ENCODE measurements around the gene PAM16. TPM values are rescaled to one million over a fixed set of nuclear protein-coding genes. Genes with fewer than 3 reads are reported as not detected.
"Not testable (repeated sequence)": the region's sequence is repeated elsewhere in the genome, so short reads cannot be mapped to it uniquely, and the experiment has no call there.

PAM16 gene
- total RNA-seq (2014; rRNA removed; shearing (Covaris generic); ENCODE audit: low replicate concordance) = 65.6 and 126 TPM in 2 replicates

DNA sequence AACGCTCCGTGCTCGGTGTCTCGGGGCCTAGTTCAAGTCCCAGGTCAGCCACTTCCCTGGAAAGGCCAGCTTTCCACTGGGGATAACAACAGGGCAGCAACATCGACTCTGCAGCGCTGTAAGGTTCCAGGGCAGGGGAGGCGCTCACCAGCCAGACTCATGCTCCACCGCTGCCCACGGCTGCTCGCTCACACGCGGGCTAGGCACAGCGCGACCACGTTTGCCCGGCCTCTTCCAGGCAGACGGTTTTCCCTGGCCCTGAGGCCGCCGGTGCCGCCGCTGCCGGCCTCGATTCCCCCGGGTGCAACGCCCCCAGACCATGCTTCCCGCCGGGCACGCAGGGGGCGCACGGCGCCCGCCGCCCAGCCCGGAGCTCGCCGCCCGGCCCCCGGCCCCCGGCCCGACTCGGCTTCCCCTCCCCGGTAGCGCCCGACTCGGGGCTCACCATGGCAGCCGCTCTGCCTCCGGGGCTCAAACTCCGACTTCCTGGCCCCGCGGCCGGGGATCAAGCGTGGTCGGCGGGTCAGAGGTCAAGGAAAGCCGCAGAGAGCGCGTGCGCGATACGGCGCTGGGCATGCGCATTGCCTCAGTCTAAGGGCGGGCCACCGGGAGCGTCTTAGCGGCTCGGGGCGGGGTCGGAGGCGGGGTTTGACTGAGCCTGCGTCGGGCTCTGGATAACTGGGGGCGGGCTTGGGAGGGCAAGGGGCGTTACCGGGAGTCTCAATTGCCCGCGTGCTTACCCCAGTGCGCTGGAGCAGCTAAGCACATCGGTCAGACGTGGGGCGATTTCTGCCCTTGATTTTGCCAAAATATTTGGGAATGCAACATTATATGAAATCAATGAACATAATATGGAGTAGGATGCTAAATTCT is at the start of gene PAM16:
Gene PAM16 (minus strand): TSS at position 535 of the 873 bp plus-strand sequence. CDS start 87 bp downstream, at position 448.
- peak; percentile 98 for DNase-seq
- H4K20me1 ChIP-seq (ENCODE audit: insufficient read depth, low read depth, low read length) = peaks cover 7% of the 10 kb centered on the region; the same call in 1 of the 2 replicates
- H3K9ac ChIP-seq (ENCODE audit: low read length) = peak within 1 kb of the TSS; percentile 99
- peak within 1 kb of the TSS; percentile 63; the same call in 1 of the 2 replicates for H2AFZ ChIP-seq (ENCODE audit: low read length)
- no peaks in the 10 kb centered on the region for H3K27me3 ChIP-seq (ENCODE audit: low read length)
- no peaks in the 10 kb centered on the region for H3K9me2 ChIP-seq (replicated peaks; ENCODE audit: insufficient read depth, low read length)
- H3K36me3 ChIP-seq (ENCODE audit: insufficient read depth, low read length) = peaks cover 19% of the 10 kb centered on the region; the same call in 1 of the 2 replicates
- H3K27ac ChIP-seq (ENCODE audit: low read length) = peak within 1 kb of the TSS; percentile 71
- peak within 1 kb of the TSS; percentile 100 for H3K4me3 ChIP-seq (ENCODE audit: low read length)
- peaks cover 46% of the 10 kb centered on the region for H3K79me2 ChIP-seq (ENCODE audit: low read length)
- no peaks in the 10 kb centered on the region for H3K9me3 ChIP-seq (ENCODE audit: low read length)
- H3K4me1 ChIP-seq (ENCODE audit: low read length) = peaks cover 20% of the 10 kb centered on the region
- H3K4me2 ChIP-seq (ENCODE audit: low read depth, low read length, poor library complexity, severe bottlenecking) = peak within 1 kb of the TSS; percentile 76

DNA sequence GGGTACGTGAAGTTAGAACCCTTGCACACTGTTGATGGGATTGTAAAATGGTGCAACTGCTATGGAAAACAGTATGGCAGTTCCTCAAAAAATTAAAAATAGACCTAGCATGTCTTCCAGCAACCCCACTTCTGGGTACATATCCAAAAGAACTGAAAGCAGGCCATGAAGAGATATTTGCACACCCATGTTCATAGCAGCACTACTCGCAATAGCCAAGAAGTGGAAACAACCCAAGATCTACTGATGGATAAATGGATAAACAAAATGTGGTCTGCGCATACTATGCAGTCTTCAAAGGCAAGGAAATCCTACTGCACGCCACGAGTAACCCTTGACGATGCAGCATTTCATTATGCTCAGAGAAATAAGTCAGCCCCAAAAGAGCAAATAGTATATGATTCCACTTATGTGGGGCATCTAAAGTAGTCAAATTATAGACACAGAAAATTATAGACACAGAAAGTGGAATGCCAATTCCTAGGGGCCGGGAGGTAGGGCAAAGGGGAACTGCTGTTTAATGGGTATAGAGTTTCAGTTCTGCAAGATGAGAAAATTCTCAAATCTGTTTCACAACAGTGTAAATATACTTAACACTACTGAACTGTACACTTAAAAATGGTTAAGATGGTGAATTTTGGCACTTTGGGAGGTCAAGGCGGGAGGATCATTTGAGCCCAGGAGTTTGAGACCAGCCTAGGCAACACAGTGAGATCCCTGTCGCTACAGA is 48.0 kb upstream of the PAM16 start:
- Histone ChIP-seq H3K9me2 (replicated peaks; ENCODE audit: insufficient read depth, low read length) (no peaks in the 10 kb centered on the region), H3K9me3 (ENCODE audit: low read length) (no peaks in the 10 kb centered on the region), H3K79me2 (ENCODE audit: low read length) (0 out of 2 replicates have a peak, but pooled peaks cover 8% of the 10 kb centered on the region), H3K4me2 (ENCODE audit: low read depth, low read length, poor library complexity, severe bottlenecking) (no peak overlapping the region), H3K27me3 (ENCODE audit: low read length) (no peaks in the 10 kb centered on the region), H4K20me1 (ENCODE audit: insufficient read depth, low read depth, low read length) (no peaks in the 10 kb centered on the region), H3K36me3 (ENCODE audit: insufficient read depth, low read length) (peaks cover 9% of the 10 kb centered on the region; the same call in 1 of the 2 replicates), H3K4me3 (ENCODE audit: low read length) (no peak overlapping the region), H3K4me1 (ENCODE audit: low read length) (peaks cover 14% of the 10 kb centered on the region), H2AFZ (ENCODE audit: low read length) (no peak overlapping the region), H3K27ac (ENCODE audit: low read length) (no peak overlapping the region), H3K9ac (ENCODE audit: low read length) (no peak overlapping the region)
- DNase-seq = peak; percentile 41

DNA sequence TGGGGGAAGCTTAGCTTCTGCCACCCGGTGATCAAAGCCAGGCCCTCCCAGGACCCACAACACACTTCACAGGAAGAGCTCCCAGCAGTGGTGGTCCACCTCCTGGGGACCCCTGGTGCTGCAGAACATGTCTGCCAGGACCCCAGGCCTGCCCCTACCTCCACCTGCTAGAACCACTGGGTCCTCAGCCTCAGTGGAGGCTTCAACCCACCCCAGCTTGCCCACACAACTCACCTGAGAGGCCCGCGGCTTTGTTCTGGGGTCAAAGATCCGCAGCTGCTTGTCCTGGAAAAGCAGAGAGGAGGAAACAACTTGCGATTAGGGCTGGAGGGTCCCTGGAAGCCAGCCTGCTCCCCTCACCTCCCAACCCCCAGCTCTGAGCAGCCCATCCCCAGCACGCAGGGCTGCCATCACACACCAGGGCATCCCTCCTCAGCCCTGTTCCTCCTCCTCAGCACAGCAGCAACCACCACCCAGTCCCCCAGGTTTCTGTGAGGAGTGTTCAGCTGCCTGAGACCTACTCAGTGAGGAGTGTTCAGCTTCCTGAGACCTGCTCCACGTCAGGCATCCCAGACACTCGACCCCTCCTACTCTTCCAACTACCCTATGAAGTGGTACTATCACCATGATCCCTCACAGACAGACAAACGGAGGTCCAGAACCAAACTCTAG is 44.1 kb upstream of the PAM16 start:
- Histone ChIP-seq H3K36me3 (ENCODE audit: insufficient read depth, low read length) (peaks cover 9% of the 10 kb centered on the region; the same call in 1 of the 2 replicates), H4K20me1 (ENCODE audit: insufficient read depth, low read depth, low read length) (no peaks in the 10 kb centered on the region), H3K4me2 (ENCODE audit: low read depth, low read length, poor library complexity, severe bottlenecking) (no peak overlapping the region), H3K9me3 (ENCODE audit: low read length) (no peaks in the 10 kb centered on the region), H3K9me2 (replicated peaks; ENCODE audit: insufficient read depth, low read length) (no peaks in the 10 kb centered on the region), H3K4me3 (ENCODE audit: low read length) (no peak overlapping the region), H3K4me1 (ENCODE audit: low read length) (no peaks in the 10 kb centered on the region), H3K27me3 (ENCODE audit: low read length) (no peaks in the 10 kb centered on the region), H3K9ac (ENCODE audit: low read length) (no peak overlapping the region), H3K79me2 (ENCODE audit: low read length) (0 out of 2 replicates have a peak, but pooled peaks cover 2% of the 10 kb centered on the region), H2AFZ (ENCODE audit: low read length) (no peak overlapping the region), H3K27ac (ENCODE audit: low read length) (no peak overlapping the region)
- DNase-seq = peak; percentile 37

DNA sequence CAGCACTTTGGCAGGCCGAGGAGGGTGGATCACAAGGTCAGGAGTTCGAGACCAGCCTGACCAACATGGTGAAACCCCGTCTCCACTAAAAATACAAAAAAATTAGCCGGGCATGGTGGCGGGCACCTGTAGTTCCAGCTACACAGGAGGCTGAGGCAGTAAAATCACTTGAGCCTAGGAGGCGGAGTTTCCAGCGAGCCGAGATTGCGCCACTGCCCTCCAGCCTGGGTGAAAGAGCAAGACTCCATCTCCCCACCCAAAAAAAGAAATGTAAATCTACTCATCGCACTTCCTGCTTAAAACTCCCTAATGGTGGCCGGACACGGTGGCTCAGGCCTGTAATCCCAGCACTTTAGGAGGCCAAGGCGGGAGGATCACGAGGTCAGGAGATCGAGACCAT is 42.7 kb upstream of the PAM16 start:
- not testable (repeated sequence) for H3K4me3 ChIP-seq (ENCODE audit: low read length)

GRCh38 chr16:4393240-4393600 is 42.1 kb upstream of the PAM16 start:
- Histone ChIP-seq H3K4me1 (ENCODE audit: low read length) (no peaks in the 10 kb centered on the region), H3K9ac (ENCODE audit: low read length) (no peak overlapping the region), H3K27me3 (ENCODE audit: low read length) (no peaks in the 10 kb centered on the region), H3K4me3 (ENCODE audit: low read length) (no peak overlapping the region), H3K4me2 (ENCODE audit: low read depth, low read length, poor library complexity, severe bottlenecking) (no peak overlapping the region), H3K36me3 (ENCODE audit: insufficient read depth, low read length) (no peaks in the 10 kb centered on the region), H3K79me2 (ENCODE audit: low read length) (no peaks in the 10 kb centered on the region), H4K20me1 (ENCODE audit: insufficient read depth, low read depth, low read length) (no peaks in the 10 kb centered on the region), H2AFZ (ENCODE audit: low read length) (no peak overlapping the region), H3K9me2 (replicated peaks; ENCODE audit: insufficient read depth, low read length) (no peaks in the 10 kb centered on the region), H3K27ac (ENCODE audit: low read length) (no peak overlapping the region), H3K9me3 (ENCODE audit: low read length) (no peaks in the 10 kb centered on the region)
- no peak for DNase-seq

More for the DNA sequence above, 42.7 kb upstream of the PAM16 start:
- not testable (repeated sequence) for H3K9me3 ChIP-seq (ENCODE audit: low read length); H3K4me2 ChIP-seq (ENCODE audit: low read depth, low read length, poor library complexity, severe bottlenecking); H3K9ac ChIP-seq (ENCODE audit: low read length); H3K27ac ChIP-seq (ENCODE audit: low read length); DNase-seq; H3K79me2 ChIP-seq (ENCODE audit: low read length); H4K20me1 ChIP-seq (ENCODE audit: insufficient read depth, low read depth, low read length); H3K27me3 ChIP-seq (ENCODE audit: low read length); H3K4me1 ChIP-seq (ENCODE audit: low read length); H3K36me3 ChIP-seq (ENCODE audit: insufficient read depth, low read length); H3K9me2 ChIP-seq (replicated peaks; ENCODE audit: insufficient read depth, low read length); H2AFZ ChIP-seq (ENCODE audit: low read length)

GRCh38 chr16:4392382-4393239 is 41.5 kb upstream of the PAM16 start:
- no peak overlapping the region for H3K27ac ChIP-seq (ENCODE audit: low read length)
- no peaks in the 10 kb centered on the region for H3K9me3 ChIP-seq (ENCODE audit: low read length)
- no peaks in the 10 kb centered on the region for H3K79me2 ChIP-seq (ENCODE audit: low read length)
- H3K4me3 ChIP-seq (ENCODE audit: low read length) = no peak overlapping the region
- H3K9me2 ChIP-seq (replicated peaks; ENCODE audit: insufficient read depth, low read length) = no peaks in the 10 kb centered on the region
- DNase-seq = no peak
- no peaks in the 10 kb centered on the region for H3K4me1 ChIP-seq (ENCODE audit: low read length)
- H3K27me3 ChIP-seq (ENCODE audit: low read length) = no peaks in the 10 kb centered on the region
- no peaks in the 10 kb centered on the region for H3K36me3 ChIP-seq (ENCODE audit: insufficient read depth, low read length)
- H3K9ac ChIP-seq (ENCODE audit: low read length) = no peak overlapping the region
- H2AFZ ChIP-seq (ENCODE audit: low read length) = no peak overlapping the region
- no peaks in the 10 kb centered on the region for H4K20me1 ChIP-seq (ENCODE audit: insufficient read depth, low read depth, low read length)
- H3K4me2 ChIP-seq (ENCODE audit: low read depth, low read length, poor library complexity, severe bottlenecking) = no peak overlapping the region

GRCh38 chr16:4391631-4392381 is 40.7 kb upstream of the PAM16 start:
- H3K79me2 ChIP-seq (ENCODE audit: low read length) = no peaks in the 10 kb centered on the region
- no peaks in the 10 kb centered on the region for H4K20me1 ChIP-seq (ENCODE audit: insufficient read depth, low read depth, low read length)
- no peak overlapping the region for H3K9ac ChIP-seq (ENCODE audit: low read length)
- H3K4me1 ChIP-seq (ENCODE audit: low read length) = no peaks in the 10 kb centered on the region
- no peak overlapping the region for H3K27ac ChIP-seq (ENCODE audit: low read length)
- no peaks in the 10 kb centered on the region for H3K27me3 ChIP-seq (ENCODE audit: low read length)
- H3K36me3 ChIP-seq (ENCODE audit: insufficient read depth, low read length) = no peaks in the 10 kb centered on the region
- no peak overlapping the region for H2AFZ ChIP-seq (ENCODE audit: low read length)
- no peak overlapping the region for H3K4me3 ChIP-seq (ENCODE audit: low read length)
- no peaks in the 10 kb centered on the region for H3K9me2 ChIP-seq (replicated peaks; ENCODE audit: insufficient read depth, low read length)
- H3K4me2 ChIP-seq (ENCODE audit: low read depth, low read length, poor library complexity, severe bottlenecking) = no peak overlapping the region
- H3K9me3 ChIP-seq (ENCODE audit: low read length) = no peaks in the 10 kb centered on the region
- DNase-seq = no peak
